G401.6 (cell line): ENCODE data around the gene NUP188.

Experiments used
- FAIRE-seq: peaks from 2 replicates; lab custom pipeline; 2012; peaks lifted over from hg19 to GRCh38; lab: Jason Lieb, UNC

NUP188 gene

GRCh38 chr9:128947527-128948301 is at the start of gene NUP188, which contains the start of gene DOLK:
Gene NUP188, plus strand, starts transcription at chr9:128947699. Its CDS starts 21 bp downstream, at chr9:128947720.
Gene DOLK, minus strand, starts transcription at chr9:128947603. Its CDS starts 300 bp downstream, at chr9:128947303.
- FAIRE-seq, result peak; percentile 13

- no peak for FAIRE-seq
These were observed 49.1 kb upstream of the NUP188 start for GRCh38 chr9:128898382-128898781.

GRCh38 chr9:128898845-128899565 is 48.5 kb upstream of the NUP188 start:
- no peak for FAIRE-seq

- no peak for FAIRE-seq
These were observed 47.8 kb upstream of the NUP188 start for GRCh38 chr9:128899566-128900322.

GRCh38 chr9:128901379-128901778 is 46.1 kb upstream of the NUP188 start:
- no peak for FAIRE-seq

GRCh38 chr9:128901822-128902221 is 45.7 kb upstream of the NUP188 start:
- no peak for FAIRE-seq

- no peak for FAIRE-seq
These were observed 45.0 kb upstream of the NUP188 start for GRCh38 chr9:128902351-128903078.

- FAIRE-seq, result no peak
These were observed 44.4 kb upstream of the NUP188 start for GRCh38 chr9:128903079-128903461.

- FAIRE-seq, result no peak
These were observed 43.5 kb upstream of the NUP188 start for GRCh38 chr9:128903871-128904620.

- no peak for FAIRE-seq
These were observed 41.5 kb upstream of the NUP188 start for GRCh38 chr9:128905964-128906363.

GRCh38 chr9:128906741-128907140 is 40.8 kb upstream of the NUP188 start:
- FAIRE-seq, result no peak

- no peak for FAIRE-seq
These were observed 39.1 kb upstream of the NUP188 start for GRCh38 chr9:128908372-128908771.

- no peak for FAIRE-seq
These were observed 37.6 kb upstream of the NUP188 start for GRCh38 chr9:128909859-128910258.

GRCh38 chr9:128910906-128911305 is 36.6 kb upstream of the NUP188 start:
- no peak for FAIRE-seq

GRCh38 chr9:128911529-128912035 is 35.9 kb upstream of the NUP188 start:
- no peak for FAIRE-seq

GRCh38 chr9:128912270-128912853 is 35.1 kb upstream of the NUP188 start:
- FAIRE-seq, result no peak

GRCh38 chr9:128913048-128913900 is 34.2 kb upstream of the NUP188 start:
- no peak for FAIRE-seq

GRCh38 chr9:128913995-128914772 is 33.3 kb upstream of the NUP188 start:
- FAIRE-seq, result no peak

GRCh38 chr9:128916204-128916603 is 31.3 kb upstream of the NUP188 start:
- no peak for FAIRE-seq
